Right ventricle myocardium superior (tissue), 1 donor: ENCODE measurements around the gene CCR6. TPM values are rescaled to one million over a fixed set of nuclear protein-coding genes. Genes with fewer than 3 reads are reported as not detected.
"Not testable (repeated sequence)": the region's sequence is repeated elsewhere in the genome, so short reads cannot be mapped to it uniquely, and the experiment has no call there.

Experiments
- ATAC-seq: fragments of 200-7000 bp; cut with Tn5 transposase; one replicate; pipeline ENCODE4 v1.9.1; 2020; ENCODE audit warnings: mild to moderate bottlenecking; ENCODE audit not compliant: poor library complexity
- DNase-seq: peaks from one replicate; pipeline ENCODE4 v3.0.0-alpha.2; 2020
- intact Hi-C: fragments of 100-400 bp; cut with DNase I; formaldehyde crosslinking; loops from one replicate; pipeline ENCODE4 v1.11.2; 2022
- long read RNA-seq: library from polyadenylated mRNA; unstranded; transcript quantifications from one replicate; pipeline ENCODE4 v2.0.0, GENCODE V29; 2021
- total RNA-seq: library from RNA; stranded (reverse); fragmentation: NEBNext Ultra II Directional; extraction: Animal tissue kit (Norgen Biotek cat#: 25700); gene quantifications from one replicate; pipeline ENCODE4 v1.2.1, GENCODE V29; 2021
- donor health status: DM: no; HTN: yes; CAD: no; lungs with severe emphysema.

The CCR6 gene
- not detected for total RNA-seq
- long read RNA-seq = 0 reads

DNA sequence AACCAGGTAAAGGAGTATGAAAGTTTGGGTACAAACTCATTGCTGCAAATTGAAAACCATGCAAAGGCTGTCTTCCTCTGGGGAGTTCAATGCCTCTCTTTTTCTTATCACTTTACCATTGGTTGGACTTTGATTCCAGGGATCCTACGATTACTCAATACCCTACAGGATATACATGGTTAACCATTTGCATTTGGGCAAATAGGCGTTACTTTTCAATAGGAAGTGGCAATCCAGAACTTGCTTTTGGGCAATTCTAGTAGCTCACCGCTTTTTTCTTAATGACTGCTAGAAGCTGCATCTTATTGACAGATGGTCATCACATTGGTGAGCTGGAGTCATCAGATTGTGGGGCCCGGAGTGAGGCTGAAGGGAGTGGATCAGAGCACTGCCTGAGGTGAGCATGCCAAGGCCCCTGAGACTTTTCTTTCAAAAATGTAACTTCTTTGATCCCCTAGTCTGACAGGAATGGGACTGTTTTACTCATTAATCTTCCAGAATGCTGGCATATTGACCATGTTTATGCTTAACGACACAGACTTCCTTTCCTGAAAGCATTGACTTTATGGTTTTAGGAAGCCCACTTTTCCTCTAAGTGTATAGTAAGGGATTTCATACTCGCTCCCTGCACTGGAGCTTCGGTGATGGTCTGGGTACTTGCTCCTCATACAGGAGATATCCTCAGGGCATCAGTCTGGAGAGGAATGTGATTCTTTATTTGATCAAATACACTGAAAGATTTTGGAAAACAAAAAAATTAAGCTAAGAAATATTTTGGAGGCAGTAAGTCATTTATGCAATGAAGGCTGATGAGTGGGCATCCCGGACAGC, at the start of gene CCR6:
TSS of gene CCR6 (plus strand) at position 270 of the 831 bp plus-strand sequence. CDS start 13,039 bp downstream, outside the sequence.
- intact Hi-C loops = no loop called here
- no peak for ATAC-seq
- no peak for DNase-seq

GRCh38 chr6:167073679-167074274, 49.1 kb upstream of the CCR6 start:
- DNase-seq (no peak), ATAC-seq (no peak)
- intact Hi-C loops = no loop called here

GRCh38 chr6:167077241-167077932, 45.5 kb upstream of the CCR6 start:
- ATAC-seq = no peak
- intact Hi-C loops = no loop called here

GRCh38 chr6:167078745-167079144, 44.2 kb upstream of the CCR6 start:
- intact Hi-C loops = no loop called here
- ATAC-seq = no peak

More at GRCh38 chr6:167077241-167077932, 45.5 kb upstream of the CCR6 start:
- DNase-seq = no peak

GRCh38 chr6:167079853-167080297, 43.0 kb upstream of the CCR6 start:
- no peak for ATAC-seq
- DNase-seq = no peak
- intact Hi-C loops = no loop called here

More at GRCh38 chr6:167078745-167079144, 44.2 kb upstream of the CCR6 start:
- no peak for DNase-seq

- ATAC-seq = no peak
- DNase-seq = no peak
- intact Hi-C loops = no loop called here
These were observed 35.0 kb upstream of the CCR6 start for GRCh38 chr6:167087857-167088354.

DNA sequence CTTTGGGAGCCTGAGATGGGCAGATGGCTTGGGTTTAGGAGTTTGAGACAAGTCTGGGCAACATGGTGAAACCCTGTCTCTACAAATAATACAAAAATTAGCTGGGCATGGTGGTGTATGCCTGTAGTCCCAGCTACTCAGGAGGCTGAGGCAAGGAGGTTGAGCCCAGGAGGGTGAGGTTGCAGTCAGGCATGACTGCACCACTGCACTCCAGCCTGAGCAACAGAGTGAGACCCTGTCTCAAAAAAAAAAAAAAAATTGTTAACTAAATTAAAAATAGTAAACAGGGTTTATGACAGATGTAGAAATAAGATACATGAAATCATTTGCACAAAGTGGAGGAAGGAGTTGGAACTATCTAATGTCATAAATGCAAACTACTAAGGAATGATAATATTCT, 34.2 kb upstream of the CCR6 start:
- intact Hi-C loops, DNase-seq, ATAC-seq: not testable (repeated sequence)

GRCh38 chr6:167089243-167090142, 33.4 kb upstream of the CCR6 start:
- ATAC-seq (no peak), DNase-seq (no peak)
- intact Hi-C loops = no loop called here

- no peak for ATAC-seq
- intact Hi-C loops = no loop called here
- no peak for DNase-seq
These were observed 32.7 kb upstream of the CCR6 start for GRCh38 chr6:167090171-167090570.

DNA sequence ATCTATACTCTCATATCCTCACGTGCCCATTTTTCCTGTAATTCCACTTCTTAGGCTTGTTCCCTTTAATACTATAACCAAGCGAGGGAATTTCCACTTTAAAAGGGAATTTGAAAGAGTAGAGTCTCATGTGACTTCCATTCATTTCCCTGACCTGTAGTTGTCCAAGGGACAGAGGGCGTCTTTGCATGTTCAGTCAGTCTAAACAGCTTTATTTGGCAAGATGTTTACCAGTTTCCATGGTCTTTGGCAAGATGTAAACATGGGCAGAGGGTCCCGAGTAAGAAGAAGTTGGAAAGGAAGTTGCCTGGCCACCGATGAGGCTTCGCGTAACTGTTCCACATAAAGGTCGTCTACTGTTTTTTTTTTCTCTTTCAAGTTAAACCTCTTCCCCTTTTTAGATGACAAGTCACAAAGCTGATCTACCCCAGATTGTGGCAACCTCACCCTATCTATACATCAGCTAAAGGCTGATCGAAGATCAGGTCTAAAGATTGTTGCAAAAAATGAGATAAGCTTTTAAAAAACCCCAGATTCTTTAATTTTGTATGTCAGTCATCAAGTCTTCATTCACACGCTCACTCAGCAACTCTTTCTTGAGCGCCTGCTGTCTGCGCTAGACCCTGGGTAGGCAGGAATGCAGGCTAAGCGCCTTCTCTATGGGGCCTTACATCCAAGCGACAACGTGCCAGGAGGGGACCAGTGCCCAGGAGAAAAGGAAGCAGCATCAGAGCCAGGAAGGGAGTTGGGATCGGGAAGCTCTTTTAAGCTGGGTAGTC, 31.7 kb upstream of the CCR6 start:
- DNase-seq (no peak), ATAC-seq (peak; percentile 31)
- intact Hi-C loops = no loop called here

DNA sequence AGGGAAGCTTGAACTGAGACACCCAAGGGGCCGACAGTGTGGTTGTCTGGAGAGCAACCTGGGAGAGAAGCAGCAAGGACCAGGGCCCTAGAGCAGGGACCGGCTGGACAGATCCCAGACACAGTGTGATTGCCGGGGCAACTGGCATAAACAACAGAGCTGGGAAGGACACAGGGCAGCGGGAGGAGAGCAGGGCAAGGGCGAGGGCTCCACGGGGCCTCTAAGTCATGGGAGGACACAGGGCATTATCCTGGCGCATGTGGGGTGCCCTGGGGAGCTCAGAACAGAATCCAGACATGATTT, 31.1 kb upstream of the CCR6 start:
- no peak for DNase-seq
- ATAC-seq = peak; percentile 71
- intact Hi-C loops = no loop called here

DNA sequence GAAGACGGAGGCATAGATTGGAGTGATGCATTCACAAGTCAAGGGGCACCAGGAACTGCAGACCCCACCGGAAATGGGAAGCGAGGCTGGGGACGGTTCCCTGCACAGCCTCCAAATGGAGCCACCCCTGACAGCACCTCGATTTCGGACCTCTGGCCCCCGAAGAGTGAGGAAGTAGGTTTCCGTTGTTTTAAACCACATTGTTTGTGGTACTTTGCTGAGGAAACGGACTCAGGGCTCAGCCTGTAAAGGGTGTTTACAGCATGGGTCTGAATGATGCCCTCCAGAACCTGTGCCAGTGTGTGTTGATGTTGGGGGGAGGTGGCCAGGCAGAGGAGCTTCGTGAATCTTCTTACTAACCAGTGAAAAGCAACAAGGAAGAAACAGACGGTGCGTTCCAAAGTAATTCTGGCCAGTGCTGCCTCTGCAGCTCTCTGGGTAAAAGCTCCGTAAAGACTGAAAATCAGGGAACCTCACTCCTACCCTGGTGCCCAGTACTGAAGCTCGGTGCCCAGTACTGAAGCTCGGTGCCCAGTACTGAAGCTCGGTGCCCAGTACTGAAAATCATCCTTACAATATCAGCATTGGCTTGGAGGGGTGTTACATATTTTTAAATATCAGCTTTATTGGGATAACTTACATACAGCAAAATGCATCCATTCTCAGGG, 30.1 kb upstream of the CCR6 start:
- DNase-seq (no peak), ATAC-seq (no peak)
- intact Hi-C loops = no loop called here

DNA sequence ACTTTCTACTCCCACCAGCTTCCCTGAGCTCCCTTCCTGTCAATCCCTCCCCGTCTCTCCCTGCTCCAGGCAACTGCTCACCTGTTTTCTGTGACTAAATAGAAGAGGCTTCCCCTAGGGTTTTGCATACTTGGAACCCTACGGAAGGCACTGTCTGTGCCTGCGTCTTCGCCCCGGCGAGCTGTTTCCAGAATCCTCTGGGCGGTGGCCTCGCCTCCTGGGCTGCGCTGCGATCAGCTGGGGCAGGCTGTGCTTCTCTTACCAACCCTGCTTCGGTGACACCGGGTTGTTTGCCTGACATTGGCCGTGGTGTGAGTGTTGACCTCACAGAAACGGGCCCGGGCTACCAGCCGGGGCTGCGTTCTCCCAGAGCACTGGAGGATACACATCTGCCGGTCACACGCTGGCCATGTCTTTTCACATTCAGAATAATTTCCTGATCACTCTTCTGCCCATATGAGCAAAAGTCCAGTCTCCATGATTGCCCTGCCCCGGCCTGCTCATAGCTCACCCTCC, 29.4 kb upstream of the CCR6 start:
- no peak for DNase-seq
- intact Hi-C loops = no loop called here
- no peak for ATAC-seq

- no peak for ATAC-seq
- intact Hi-C loops = no loop called here
- DNase-seq = no peak
These were observed 28.9 kb upstream of the CCR6 start for GRCh38 chr6:167093922-167094432.

GRCh38 chr6:167094436-167094819, 28.5 kb upstream of the CCR6 start:
- ATAC-seq (no peak), DNase-seq (no peak)
- intact Hi-C loops = no loop called here

DNA sequence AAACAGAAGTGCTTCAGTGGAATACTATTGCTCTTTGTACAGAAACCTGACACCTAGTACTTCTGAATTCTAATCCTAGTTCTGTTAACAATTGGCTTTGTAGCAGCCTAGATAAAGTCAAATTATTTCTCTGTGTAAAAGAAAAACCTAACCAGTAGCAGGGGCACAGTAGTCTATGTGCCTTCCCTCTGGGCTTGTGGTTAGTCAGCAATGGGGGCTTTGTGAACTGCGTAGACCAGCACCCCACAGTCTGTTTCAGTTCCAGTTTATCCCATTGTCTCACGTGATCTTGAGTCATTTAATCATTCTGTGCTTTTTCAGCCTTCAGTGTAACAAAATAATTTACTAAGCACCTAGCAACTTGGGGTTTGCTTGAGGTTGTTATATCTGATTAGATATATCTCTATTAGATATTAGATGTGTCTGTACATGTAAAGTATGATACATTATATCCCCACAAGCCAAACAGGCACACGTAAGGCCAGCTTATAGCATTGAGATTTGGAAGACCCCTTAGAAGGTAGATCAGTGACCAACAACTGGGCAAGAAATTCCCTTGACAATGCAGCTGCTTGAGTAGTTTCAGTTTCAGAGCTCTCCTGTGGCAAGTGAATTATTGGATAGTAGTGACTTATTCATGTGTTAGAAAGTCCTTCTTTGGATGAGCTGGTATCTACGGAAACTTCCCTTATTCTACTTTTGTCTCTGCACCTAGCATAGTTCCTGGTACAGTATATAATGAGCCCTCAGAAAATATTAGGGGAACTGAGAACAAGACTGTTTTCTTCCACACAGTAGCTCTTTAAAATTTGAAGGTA, 27.9 kb upstream of the CCR6 start:
- ATAC-seq = no peak
- intact Hi-C loops = no loop called here
- no peak for DNase-seq
